GM12874 (cell line): ENCODE measurements around the gene MTRF1.

Source experiments
- CTCF ChIP-seq: IDR thresholded peaks from 2 replicates; pipeline ENCODE4 v1.5.1; 2011; ENCODE audit warnings: low read depth, mild to moderate bottlenecking, control low read depth, low read length, moderate library complexity; ENCODE audit not compliant: insufficient read depth

MTRF1 gene

GRCh38 chr13:41213316-41213715 lies 50.1 kb downstream of the MTRF1 start:
- TF ChIP-seq CTCF = no peak

GRCh38 chr13:41212881-41213280 lies 50.5 kb downstream of the MTRF1 start:
- TF ChIP-seq CTCF = no peak

- no peak for TF ChIP-seq CTCF
These were observed 52.3 kb downstream of the MTRF1 start for GRCh38 chr13:41211062-41211461.

- TF ChIP-seq CTCF = no peak
These were observed 56.9 kb downstream of the MTRF1 start for GRCh38 chr13:41206467-41206866.

- TF ChIP-seq CTCF = no peak
These were observed 59.6 kb downstream of the MTRF1 start for GRCh38 chr13:41203810-41204209.

GRCh38 chr13:41200126-41200525 lies 63.2 kb downstream of the MTRF1 start:
- no peak for TF ChIP-seq CTCF

GRCh38 chr13:41199526-41199925 lies 63.9 kb downstream of the MTRF1 start:
- TF ChIP-seq CTCF = no peak

GRCh38 chr13:41199079-41199478 lies 64.3 kb downstream of the MTRF1 start:
- no peak for TF ChIP-seq CTCF
